ENCODE data around the gene CHST11. TPM values are rescaled to one million over a fixed set of nuclear protein-coding genes. Genes with fewer than 3 reads are reported as not detected.

CHST11 gene
- total RNA-seq, 1 donor from 2014 or later, result 15.5 TPM

DNA sequence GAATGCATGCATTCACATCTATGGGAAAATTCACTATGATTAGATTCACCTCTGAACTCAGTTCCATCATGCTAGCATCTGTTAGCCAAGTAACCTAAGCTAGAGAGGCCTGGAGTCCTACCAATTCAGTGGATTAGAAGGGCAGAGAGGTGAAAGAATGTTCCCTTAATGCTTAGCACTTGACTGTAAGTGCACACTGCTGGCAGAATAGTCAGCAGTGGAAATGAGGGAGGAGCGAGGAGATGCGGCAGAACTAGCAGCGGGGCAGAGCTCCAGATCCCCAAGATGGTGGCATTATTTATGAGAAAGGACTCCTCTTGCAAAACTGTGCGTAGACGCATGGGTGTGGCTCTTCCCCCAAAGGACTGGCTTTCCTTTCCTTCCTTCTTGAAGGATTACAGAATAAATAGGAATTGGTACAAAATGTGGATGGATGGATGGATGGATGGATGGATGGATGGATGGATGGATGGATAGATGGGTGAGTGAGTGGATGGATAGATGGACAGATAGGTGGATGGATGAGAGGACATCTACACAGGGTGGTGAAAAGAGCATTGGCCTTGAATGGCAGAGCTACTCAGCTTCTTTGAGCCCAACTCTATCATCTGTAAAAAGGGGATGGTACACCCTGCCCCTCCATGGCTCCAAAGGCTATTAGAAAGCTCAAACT lies 227.2 kb downstream of the CHST11 start:
- TF ChIP-seq CTCF (conservative IDR thresholded peaks at IDR 0.05), result no peak
- no peaks in the 10 kb centered on the region for H3K36me3 Mint-ChIP-seq
- H3K4me1 Mint-ChIP-seq (ENCODE audit: unreplicated experiment), result peaks cover 7% of the 10 kb centered on the region
- no peak overlapping the region for H3K4me3 Mint-ChIP-seq
- no peaks in the 10 kb centered on the region for H3K27me3 Mint-ChIP-seq
- no peaks in the 10 kb centered on the region for H3K9me3 Mint-ChIP-seq
- DNase-seq (ENCODE audit: extremely low spot score, unreplicated experiment), result no peak
- no peak overlapping the region for H3K27ac Mint-ChIP-seq

DNA sequence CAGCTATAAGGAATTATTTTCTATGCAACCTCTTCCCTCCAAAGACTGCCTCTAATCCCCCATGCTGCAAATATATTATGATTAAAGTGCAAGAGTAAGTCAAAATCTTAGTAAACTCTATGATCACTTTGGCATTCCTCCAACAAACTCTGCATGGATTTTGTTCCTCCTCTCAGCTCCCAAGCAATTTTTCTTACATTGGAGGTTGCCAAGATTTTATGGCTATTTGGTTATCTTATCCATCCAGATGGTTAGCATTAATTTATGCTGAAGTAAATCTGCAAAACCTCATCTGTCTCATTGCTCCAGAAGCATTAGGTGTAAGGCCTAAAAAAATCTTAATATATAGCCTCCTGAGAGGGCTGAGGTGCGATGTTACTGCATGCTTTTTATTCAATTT lies 228.1 kb downstream of the CHST11 start:
- no peak for TF ChIP-seq CTCF (conservative IDR thresholded peaks at IDR 0.05)
- no peaks in the 10 kb centered on the region for H3K36me3 Mint-ChIP-seq
- no peaks in the 10 kb centered on the region for H3K9me3 Mint-ChIP-seq
- no peak overlapping the region for H3K4me3 Mint-ChIP-seq
- H3K27me3 Mint-ChIP-seq, result no peaks in the 10 kb centered on the region
- DNase-seq (ENCODE audit: extremely low spot score, unreplicated experiment), result no peak
- H3K4me1 Mint-ChIP-seq (ENCODE audit: unreplicated experiment), result peaks cover 6% of the 10 kb centered on the region
- H3K27ac Mint-ChIP-seq, result no peak overlapping the region

DNA sequence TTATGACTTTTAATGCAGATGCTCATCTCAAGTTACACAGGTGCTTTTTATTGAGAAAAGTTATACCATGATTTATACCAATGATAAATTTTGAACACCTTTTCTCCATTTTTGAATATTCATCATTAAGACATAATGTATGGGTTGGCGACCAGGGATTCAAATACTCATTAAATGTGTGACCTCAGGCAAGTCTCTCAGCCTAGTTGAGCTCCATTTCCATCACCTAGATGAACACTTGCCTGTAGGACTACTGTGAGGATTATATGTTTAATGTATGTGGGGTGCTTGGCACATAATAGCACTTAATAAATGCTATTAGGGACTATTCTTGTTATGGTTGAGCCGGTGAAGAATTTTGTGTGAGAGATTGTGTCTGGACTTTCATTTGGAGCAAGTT lies 228.6 kb downstream of the CHST11 start:
- no peak for DNase-seq (ENCODE audit: extremely low spot score, unreplicated experiment)
- peaks cover 6% of the 10 kb centered on the region for H3K4me1 Mint-ChIP-seq (ENCODE audit: unreplicated experiment)
- no peaks in the 10 kb centered on the region for H3K36me3 Mint-ChIP-seq
- no peak overlapping the region for H3K27ac Mint-ChIP-seq
- TF ChIP-seq CTCF (conservative IDR thresholded peaks at IDR 0.05), result no peak
- no peaks in the 10 kb centered on the region for H3K27me3 Mint-ChIP-seq
- H3K9me3 Mint-ChIP-seq, result no peaks in the 10 kb centered on the region
- no peak overlapping the region for H3K4me3 Mint-ChIP-seq

- no peak overlapping the region for H3K4me3 Mint-ChIP-seq
- no peaks in the 10 kb centered on the region for H3K27me3 Mint-ChIP-seq
- H3K27ac Mint-ChIP-seq, result no peak overlapping the region
- no peak for DNase-seq (ENCODE audit: extremely low spot score, unreplicated experiment)
- H3K9me3 Mint-ChIP-seq, result no peaks in the 10 kb centered on the region
- peaks cover 6% of the 10 kb centered on the region for H3K4me1 Mint-ChIP-seq (ENCODE audit: unreplicated experiment)
- TF ChIP-seq CTCF (conservative IDR thresholded peaks at IDR 0.05), result no peak
- no peaks in the 10 kb centered on the region for H3K36me3 Mint-ChIP-seq
These were observed 229.4 kb downstream of the CHST11 start for GRCh38 chr12:104686196-104686595.

DNA sequence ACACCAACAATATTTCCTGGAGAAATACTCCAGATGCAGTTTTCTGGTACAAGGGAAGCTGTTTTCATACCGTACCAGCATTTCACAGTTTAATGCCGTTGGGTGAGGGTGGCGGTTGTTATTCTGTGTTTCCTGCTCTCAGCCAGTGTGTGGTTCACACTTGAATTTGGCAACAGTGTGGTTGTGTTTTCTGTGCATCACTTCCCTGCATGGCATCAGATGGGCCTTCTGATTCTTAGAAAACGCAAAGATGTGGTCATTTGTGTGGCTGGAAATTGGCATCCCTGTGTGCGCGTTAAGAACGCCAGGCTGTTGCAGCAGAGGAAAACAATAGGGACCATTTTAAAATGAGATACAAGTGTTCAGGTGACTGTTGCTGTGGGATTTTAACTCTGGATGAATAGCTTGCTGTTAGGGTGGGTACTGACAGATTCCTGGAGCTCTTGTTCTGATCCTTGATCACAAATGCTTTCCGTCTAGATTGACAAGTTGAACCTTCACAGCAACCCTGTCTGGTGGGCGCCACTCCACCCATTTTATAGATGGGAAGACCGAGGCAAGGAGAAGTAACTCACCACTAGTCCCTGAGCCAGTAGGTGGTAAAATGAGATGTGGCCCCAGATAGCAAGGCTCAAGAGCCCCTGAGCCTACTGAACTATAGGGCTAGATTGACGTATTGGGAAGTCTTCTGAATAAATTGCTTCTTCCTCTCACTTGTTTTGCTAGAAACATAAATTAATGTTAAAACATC lies 231.2 kb downstream of the CHST11 start:
- no peak for DNase-seq (ENCODE audit: extremely low spot score, unreplicated experiment)
- no peaks in the 10 kb centered on the region for H3K9me3 Mint-ChIP-seq
- H3K36me3 Mint-ChIP-seq, result peaks cover 1% of the 10 kb centered on the region
- no peak overlapping the region for H3K27ac Mint-ChIP-seq
- no peak overlapping the region for H3K4me3 Mint-ChIP-seq
- H3K4me1 Mint-ChIP-seq (ENCODE audit: unreplicated experiment), result peaks cover 1% of the 10 kb centered on the region
- no peaks in the 10 kb centered on the region for H3K27me3 Mint-ChIP-seq
- no peak for TF ChIP-seq CTCF (conservative IDR thresholded peaks at IDR 0.05)
